Measurements from ENCODE around the gene AZI2. TPM values are rescaled to one million over a fixed set of nuclear protein-coding genes. Genes with fewer than 3 reads are reported as not detected.

AZI2 gene
- total and polyA plus RNA-seq, 10 of the 15 experiments (the other 5 are each of a cell fraction or from before 2014, with no cell fraction given) = 19.9 to 91.7 (median 35.5) TPM

GRCh38 chr3:28308196-28308595 lies 40.4 kb downstream of the AZI2 start:
- WGBS (ENCODE audit: insufficient coverage, insufficient replicate concordance, low lambda C conversion rate, missing lambda C conversion rate) = 100% methylated on average over 3 of the region's 3 CpGs
- ChIA-PET RAD21 (ENCODE audit: unreplicated experiment) (interaction anchor here (0.5 to 1.0 kb wide), 3 partner anchors 10 to 54 kb away, joined by 3 to 4 read pairs (median 3); no protein-coding TSS in a partner anchor), SMC1A (ENCODE audit: uncharacterized antibody, unreplicated experiment) (interaction anchor here (1.2 to 2.0 kb wide), 3 partner anchors 9 to 596 kb away, joined by 3 to 7 read pairs (median 6); no protein-coding TSS in a partner anchor), CTCF (interaction anchor here (0.6 to 1.4 kb wide), 3 partner anchors 9 to 585 kb away, joined by 3 to 7 read pairs (median 5); no protein-coding TSS in a partner anchor), POLR2A (interaction anchor here (1.3 kb wide), 1 partner anchor 14 kb away, joined by 3 read pairs; no protein-coding TSS in a partner anchor)
- Histone ChIP-seq H3K9me3 (replicated peaks; ENCODE audit: control insufficient read depth, insufficient read depth, low read length) (no peaks in the 10 kb centered on the region), H4K20me1 (ENCODE audit: control insufficient read depth, insufficient read depth) (no peaks in the 10 kb centered on the region), H3K27me3 (replicated peaks in 1 of 2; ENCODE audit: control insufficient read depth in 2 of 2, insufficient read depth in 2 of 2, low read length in 1 of 2) (no peaks in the 10 kb centered on the region), H3K9ac (ENCODE audit: control insufficient read depth, insufficient read depth, low read length) (no peak overlapping the region), H3K4me2 (ENCODE audit: control insufficient read depth, insufficient read depth) (no peak overlapping the region), H3K79me2 (ENCODE audit: control insufficient read depth, insufficient read depth, low read length) (no peaks in the 10 kb centered on the region), H3K27ac (ENCODE audit: control insufficient read depth, insufficient read depth) (no peak overlapping the region), H3K4me3 (no peak overlapping the region), H2AFZ (ENCODE audit: control insufficient read depth, low read depth, low read length) (no peak overlapping the region), H3K4me1 (ENCODE audit: control insufficient read depth, insufficient read depth, low read length) (no peaks in the 10 kb centered on the region), H3K36me3 (ENCODE audit: control insufficient read depth in 2 of 2, insufficient read depth in 2 of 2, low read length in 1 of 2) (no peaks in the 10 kb centered on the region)
- intact Hi-C loops (cut with micrococcal nuclease; ENCODE audit: unreplicated experiment) = no loop called here
- TF ChIP-seq TCF3 (IDR thresholded peaks at IDR 0.05; ENCODE audit: borderline replicate concordance, insufficient read depth, low read depth, low read length) = no peak
- TF ChIP-seq SIN3A (IDR thresholded peaks at IDR 0.05; ENCODE audit: low read depth, low read length) = no peak
- no peak for TF ChIP-seq CEBPB (IDR thresholded peaks at IDR 0.05; ENCODE audit: borderline replicate concordance in 1 of 2, low read depth in 2 of 2, low read length in 2 of 2)
- no peak for TF ChIP-seq SP1 (IDR thresholded peaks at IDR 0.05; ENCODE audit: low read depth, low read length)
- TF ChIP-seq YY1 (IDR thresholded peaks at IDR 0.05; ENCODE audit: low read depth, low read length) = no peak
- no peak for TF ChIP-seq ZNF207 (IDR thresholded peaks at IDR 0.05; ENCODE audit: borderline replicate concordance)
- TF ChIP-seq ZBTB40 (IDR thresholded peaks at IDR 0.05; ENCODE audit: borderline replicate concordance) = no peak
- TF ChIP-seq TAF1 (IDR thresholded peaks at IDR 0.05; ENCODE audit: borderline replicate concordance, low read depth, low read length) = no peak
- TF ChIP-seq ZNF274 (IDR thresholded peaks at IDR 0.05; ENCODE audit: insufficient read depth, insufficient read length) = no peak
- no peak for TF ChIP-seq RELA (IDR thresholded peaks at IDR 0.05; ENCODE audit: borderline replicate concordance, partially characterized antibody)
- TF ChIP-seq POLR2AphosphoS5 (IDR thresholded peaks at IDR 0.05; ENCODE audit: low read length) = no peak
- no peak for TF ChIP-seq TCF12 (IDR thresholded peaks at IDR 0.05; ENCODE audit: low read depth, low read length)
- no TSS peak for BruUV-seq (replicated peaks)
- ATAC-seq (no peak), FAIRE-seq (no peak), DNase-seq (ENCODE audit: low read depth, low spot score) (no peak)
- in situ Hi-C loops (cut with MboI) = no loop called here

Data from GM12878 (cell line).